HG02678 (cell line): ENCODE results near the gene DKKL1.
"Not testable (repeated sequence)": the region's sequence is repeated elsewhere in the genome, so short reads cannot be mapped to it uniquely, and the experiment has no call there.

Experiments
- ATAC-seq: cut with Tn5 transposase; IDR thresholded peaks from one replicate; pipeline ENCODE4 v1.9.1; 2021; ENCODE audit warnings: mild to moderate bottlenecking, moderate library complexity; ENCODE audit not compliant: unreplicated experiment

Gene DKKL1

GRCh38 chr19:49359851-49360820 is 3.5 kb upstream of the DKKL1 start:
- ATAC-seq = no peak

GRCh38 chr19:49361438-49362047 is 2.1 kb upstream of the DKKL1 start:
- ATAC-seq = no peak

- ATAC-seq = no peak
These were observed 1.4 kb upstream of the DKKL1 start, which contains the start of gene TEAD2 for GRCh38 chr19:49362048-49362928. TSS of gene TEAD2 (minus strand) at chr19:49362416. CDS start at chr19:49360075, 2,341 bp downstream.

- no peak for ATAC-seq
These were observed 779 bp upstream of the DKKL1 start for GRCh38 chr19:49362929-49363267.

- ATAC-seq = no peak
These were observed 533 bp downstream of the DKKL1 start for GRCh38 chr19:49364083-49364737.

- no peak for ATAC-seq
These were observed 2.4 kb downstream of the DKKL1 start for GRCh38 chr19:49366110-49366509.

GRCh38 chr19:49368711-49369358 is 5.2 kb downstream of the DKKL1 start:
- ATAC-seq = no peak

GRCh38 chr19:49371184-49371583 is 7.5 kb downstream of the DKKL1 start:
- no peak for ATAC-seq

- ATAC-seq = not testable (repeated sequence)
These were observed 9.5 kb downstream of the DKKL1 start for GRCh38 chr19:49373174-49373573.

- ATAC-seq = no peak
These were observed 11.2 kb downstream of the DKKL1 start for GRCh38 chr19:49374665-49375434.

- no peak for ATAC-seq
These were observed 14.8 kb downstream of the DKKL1 start for GRCh38 chr19:49378512-49378911.

GRCh38 chr19:49380391-49380790 is 16.7 kb downstream of the DKKL1 start:
- no peak for ATAC-seq

- ATAC-seq = no peak
These were observed 19.0 kb downstream of the DKKL1 start for GRCh38 chr19:49382639-49383038.

- no peak for ATAC-seq
These were observed 19.9 kb downstream of the DKKL1 start for GRCh38 chr19:49383599-49383998.

- ATAC-seq = peak; percentile 56
These were observed 24.3 kb downstream of the DKKL1 start, which contains the start of gene KASH5 for GRCh38 chr19:49387936-49388372. TSS of gene KASH5 (plus strand) at chr19:49388249. CDS start at chr19:49390884, 2,635 bp downstream.

GRCh38 chr19:49389406-49389805 is 25.7 kb downstream of the DKKL1 start:
- ATAC-seq = no peak

GRCh38 chr19:49390131-49390928 is 26.7 kb downstream of the DKKL1 start:
- ATAC-seq = no peak

GRCh38 chr19:49390929-49391359 is 27.3 kb downstream of the DKKL1 start:
- no peak for ATAC-seq
